Epithelial cell of proximal tubule (primary cell): ENCODE results near the gene QSOX1. TPM values are rescaled to one million over a fixed set of nuclear protein-coding genes. Genes with fewer than 3 reads are reported as not detected.

ENCODE experiments used
- DNase-seq: peaks from one replicate; pipeline ENCODE4 v3.0.0-alpha.2; 2011; ENCODE audit warnings: low read depth
- H3K4me3 ChIP-seq: 2 replicates; pipeline ENCODE4 v1.5.1; 2011; ENCODE audit warnings: low read depth, mild to moderate bottlenecking, low read length
- CTCF ChIP-seq: conservative IDR thresholded peaks from 2 replicates; pipeline ENCODE4 v1.5.1; 2012; ENCODE audit warnings: low read depth, mild to moderate bottlenecking, low read length
- total RNA-seq: library from RNA; depleted of rRNA; stranded (reverse); fragments of >200 nt; gene quantifications from 2 replicates; pipeline ENCODE4 v1.2.3, GENCODE V29; 2015

QSOX1 gene
- total RNA-seq, 1 donor from 2014 or later: 247 TPM

DNA sequence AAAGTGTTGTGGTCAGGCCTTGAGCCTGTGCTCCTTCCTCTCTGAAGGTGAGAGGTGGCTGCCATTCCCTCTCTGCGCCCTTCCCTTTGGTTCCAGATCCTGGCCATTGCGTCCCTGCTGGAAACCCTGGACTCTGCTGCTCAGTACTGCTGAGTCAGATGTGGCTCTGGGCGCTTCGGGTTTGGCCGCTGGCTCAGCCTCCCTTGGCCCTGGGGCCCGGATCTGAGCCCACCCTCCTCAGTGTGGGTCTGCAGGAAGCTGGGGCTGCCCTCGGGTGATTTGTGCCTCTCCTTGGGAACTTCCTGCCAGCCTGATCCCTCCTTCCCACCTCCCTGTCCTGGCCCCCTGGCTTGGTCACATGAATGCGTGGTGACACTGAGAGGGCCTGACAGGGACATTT is 32.2 kb downstream of the QSOX1 start:
- DNase-seq: no peak
- no peak overlapping the region for H3K4me3 ChIP-seq
- no peak for TF ChIP-seq CTCF

DNA sequence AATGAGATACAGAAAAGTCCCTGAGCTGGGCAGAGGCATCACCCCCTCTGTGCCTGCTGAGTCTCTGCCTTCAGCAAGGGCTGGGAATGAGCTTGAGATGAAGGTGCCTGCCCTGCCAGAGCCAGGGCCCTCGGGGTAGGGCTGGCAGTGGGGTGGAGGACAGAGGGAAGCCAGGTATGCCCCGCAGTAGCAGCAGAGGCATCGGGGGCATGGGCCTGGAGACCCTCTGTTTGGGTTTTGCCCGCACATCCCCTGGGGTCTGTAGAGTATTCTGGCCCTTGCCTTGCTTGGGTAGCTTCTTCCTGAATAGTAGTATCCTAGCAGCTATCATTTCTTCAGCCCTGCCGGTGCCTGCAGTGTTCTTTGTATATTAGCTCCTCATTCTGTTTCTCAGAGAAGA is 33.0 kb downstream of the QSOX1 start:
- TF ChIP-seq CTCF: no peak
- DNase-seq: no peak

GRCh38 chr1:180188091-180188506 is 33.4 kb downstream of the QSOX1 start:
- DNase-seq: no peak
- no peak overlapping the region for H3K4me3 ChIP-seq
- TF ChIP-seq CTCF: peak; percentile 91

More for the DNA sequence above, 33.0 kb downstream of the QSOX1 start:
- H3K4me3 ChIP-seq: no peak overlapping the region

- no peak for DNase-seq
- TF ChIP-seq CTCF: no peak
- H3K4me3 ChIP-seq: no peak overlapping the region
Observed at GRCh38 chr1:180188684-180189175, 34.1 kb downstream of the QSOX1 start.

- no peak for TF ChIP-seq CTCF
- DNase-seq: no peak
- no peak overlapping the region for H3K4me3 ChIP-seq
Observed at GRCh38 chr1:180190091-180190490, 35.4 kb downstream of the QSOX1 start.

- TF ChIP-seq CTCF: no peak
- no peak for DNase-seq
- H3K4me3 ChIP-seq: no peak overlapping the region
Observed at GRCh38 chr1:180192172-180192571, 37.5 kb downstream of the QSOX1 start.
